Measurements from ENCODE around the gene UBE2E2.

UBE2E2 gene

DNA sequence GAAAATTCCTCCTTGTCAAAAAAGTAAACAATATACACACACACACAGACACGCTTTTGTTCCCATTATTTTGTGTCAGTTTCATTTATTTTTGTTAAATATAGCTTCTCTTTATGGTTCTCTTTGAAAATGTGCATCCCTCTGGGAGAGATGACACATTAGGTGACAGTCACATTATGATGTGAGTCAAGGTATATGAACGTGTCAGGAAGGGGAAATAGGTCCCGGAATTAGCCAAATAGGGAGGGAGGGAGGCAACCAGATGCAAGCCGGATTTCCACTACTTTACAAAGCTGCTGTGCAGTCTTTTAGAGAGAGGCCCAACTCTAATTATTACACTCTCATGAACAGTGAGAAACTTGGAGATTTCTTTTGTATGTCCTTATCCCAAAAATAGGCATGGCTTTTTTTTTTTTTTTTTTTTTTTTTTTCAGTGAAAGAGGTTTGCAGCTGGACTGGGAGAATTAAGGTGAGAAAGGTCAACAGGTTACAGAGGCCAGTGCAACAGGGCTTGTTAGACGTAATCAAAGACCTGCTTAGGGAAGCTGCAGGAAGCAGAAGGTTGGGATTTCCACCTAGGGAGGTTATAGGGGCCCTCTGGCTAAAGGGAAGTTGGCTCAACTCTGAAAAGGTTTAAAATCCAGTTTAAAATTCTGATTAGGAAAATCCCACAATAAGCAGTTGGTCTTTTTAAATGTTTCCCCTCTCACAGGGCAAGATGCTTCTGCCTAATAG, 362.1 kb downstream of the UBE2E2 start:
- H3K4me3 Mint-ChIP-seq, result no peak overlapping the region
- H3K36me3 Mint-ChIP-seq (ENCODE audit: low read depth), result peaks cover 3% of the 10 kb centered on the region
- H3K27ac Mint-ChIP-seq, result no peak overlapping the region
- H3K4me1 Mint-ChIP-seq, result peaks cover 11% of the 10 kb centered on the region
- H3K27me3 Mint-ChIP-seq (ENCODE audit: low read depth), result no peaks in the 10 kb centered on the region
- no peaks in the 10 kb centered on the region for H3K9me3 Mint-ChIP-seq
- TF ChIP-seq CTCF (IDR thresholded peaks at IDR 0.05; ENCODE audit: unreplicated experiment in 3 of 3), result no peak

DNA sequence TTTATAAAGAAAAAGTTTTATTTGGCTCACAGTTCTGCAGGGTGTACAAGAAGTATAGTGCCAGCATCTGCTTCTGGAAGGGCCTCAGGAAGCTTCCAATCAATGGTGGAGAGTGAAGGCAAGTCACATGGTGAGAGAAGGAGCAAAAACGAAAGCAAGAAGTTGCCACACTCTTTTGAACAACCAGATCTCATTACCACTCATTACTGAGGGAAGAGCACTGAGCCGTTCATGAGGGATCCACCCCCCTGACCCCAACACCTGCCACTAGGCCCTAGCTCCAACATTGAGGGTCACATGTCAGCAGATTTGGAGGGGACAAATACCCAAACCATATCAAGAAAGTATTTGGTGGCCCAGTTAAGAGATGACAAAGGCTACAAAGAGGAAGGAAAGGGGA, 363.4 kb downstream of the UBE2E2 start:
- Mint-ChIP-seq H3K4me1 (peaks cover 11% of the 10 kb centered on the region), H3K27me3 (ENCODE audit: low read depth) (peaks cover 2% of the 10 kb centered on the region), H3K9me3 (peaks cover 2% of the 10 kb centered on the region), H3K36me3 (ENCODE audit: low read depth) (peaks cover 4% of the 10 kb centered on the region), H3K27ac (no peak overlapping the region), H3K4me3 (no peak overlapping the region)
- no peak for TF ChIP-seq CTCF (IDR thresholded peaks at IDR 0.05; ENCODE audit: unreplicated experiment in 3 of 3)

- H3K4me3 Mint-ChIP-seq, result no peak overlapping the region
- H3K27me3 Mint-ChIP-seq (ENCODE audit: low read depth), result peaks cover 4% of the 10 kb centered on the region
- peaks cover 6% of the 10 kb centered on the region for H3K9me3 Mint-ChIP-seq
- H3K4me1 Mint-ChIP-seq, result peaks cover 11% of the 10 kb centered on the region
- peaks cover 8% of the 10 kb centered on the region for H3K36me3 Mint-ChIP-seq (ENCODE audit: low read depth)
- TF ChIP-seq CTCF (IDR thresholded peaks at IDR 0.05; ENCODE audit: unreplicated experiment in 3 of 3), result no peak
- no peak overlapping the region for H3K27ac Mint-ChIP-seq
Observed at GRCh38 chr3:23567917-23568316, 364.8 kb downstream of the UBE2E2 start.

- Mint-ChIP-seq H3K36me3 (ENCODE audit: low read depth) (peaks cover 15% of the 10 kb centered on the region), H3K9me3 (peaks cover 15% of the 10 kb centered on the region), H3K4me1 (no peaks in the 10 kb centered on the region), H3K27ac (no peak overlapping the region), H3K4me3 (no peak overlapping the region), H3K27me3 (ENCODE audit: low read depth) (peaks cover 4% of the 10 kb centered on the region)
- no peak for TF ChIP-seq CTCF (IDR thresholded peaks at IDR 0.05; ENCODE audit: unreplicated experiment in 3 of 3)
Observed at GRCh38 chr3:23573827-23574226, 370.7 kb downstream of the UBE2E2 start.

DNA sequence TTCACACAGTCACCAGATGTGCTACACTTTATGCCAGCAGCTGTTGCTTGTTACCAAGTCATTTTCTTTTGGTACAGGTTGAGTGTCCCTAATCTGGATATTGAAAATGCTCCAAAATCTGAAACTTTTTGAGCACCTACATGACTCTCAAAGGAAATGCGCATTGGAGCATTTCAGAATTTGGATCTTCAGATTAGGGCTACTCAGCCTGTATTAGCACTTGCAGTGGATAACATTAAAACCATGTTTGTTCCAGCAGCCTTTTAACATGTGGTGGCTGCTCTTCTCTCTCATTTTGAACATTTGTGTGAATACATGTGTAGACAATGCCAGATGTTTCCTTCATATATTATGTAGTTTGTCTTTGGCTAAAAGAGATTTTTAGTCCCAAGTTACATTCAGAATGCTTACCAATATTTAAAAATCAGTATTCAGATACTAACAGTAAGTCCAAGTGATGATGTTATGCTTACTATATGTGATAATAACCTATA, 371.7 kb downstream of the UBE2E2 start:
- H3K27me3 Mint-ChIP-seq (ENCODE audit: low read depth), result peaks cover 4% of the 10 kb centered on the region

More for the DNA sequence above, 371.7 kb downstream of the UBE2E2 start:
- Mint-ChIP-seq H3K27ac (no peak overlapping the region), H3K4me1 (no peaks in the 10 kb centered on the region), H3K36me3 (ENCODE audit: low read depth) (peaks cover 15% of the 10 kb centered on the region), H3K9me3 (peaks cover 15% of the 10 kb centered on the region), H3K4me3 (no peak overlapping the region)
- no peak for TF ChIP-seq CTCF (IDR thresholded peaks at IDR 0.05; ENCODE audit: unreplicated experiment in 3 of 3)
